OCI-LY7 (cell line): ENCODE measurements around the gene DIP2C. TPM values are rescaled to one million over a fixed set of nuclear protein-coding genes. Genes with fewer than 3 reads are reported as not detected.

ENCODE experiments used
- BruUV-seq: library from RNA; stranded (reverse); fragments of 400-500 nt; replicated peaks from 2 replicates; lab custom pipeline; 2021; lab: Mats Ljungman, UMichigan
- CTCF ChIA-PET: fragments of 300-600 bp; sonication (Branson Sonifier 250); formaldehyde crosslinking; loops from one replicate; lab custom pipeline; 2022; ENCODE audit warnings: antibody characterized with exemption; ENCODE audit not compliant: unreplicated experiment; lab: Charles Lee
- POLR2A ChIA-PET: fragments of 300-600 bp; sonication (Branson Sonifier 250); formaldehyde crosslinking; loops from one replicate; lab custom pipeline; 2022; ENCODE audit warnings: antibody characterized with exemption; lab: Charles Lee
- DNase-seq: peaks from one replicate; pipeline ENCODE4 v3.0.0-alpha.2; 2015; ENCODE audit warnings: low spot score
- H2AFZ ChIP-seq: fragments of 200-600 bp; sonication (generic), shearing (Covaris generic); 2 replicates; pipeline ENCODE4 v1.6.1; 2014; ENCODE audit warnings: mild to moderate bottlenecking, antibody characterized with exemption, low read length, moderate library complexity
- H3K27ac ChIP-seq: fragments of 200-600 bp; sonication (generic); 2 replicates; pipeline ENCODE4 v1.5.1; 2014; ENCODE audit warnings: mixed run types, low read depth, mild to moderate bottlenecking, moderate library complexity, low read length, inconsistent platforms; ENCODE audit not compliant: poor library complexity, severe bottlenecking
- H3K36me3 ChIP-seq: fragments of 200-600 bp; sonication (generic); 2 replicates; pipeline ENCODE4 v1.6.1; 2014; ENCODE audit warnings: mild to moderate bottlenecking, antibody characterized with exemption, low read length, moderate library complexity, mixed read lengths; ENCODE audit not compliant: insufficient read depth
- H3K4me1 ChIP-seq: fragments of 200-600 bp; sonication (generic); 2 replicates; pipeline ENCODE4 v1.5.1; 2014; ENCODE audit warnings: mild to moderate bottlenecking, low read length; ENCODE audit not compliant: insufficient read depth, poor library complexity, severe bottlenecking
- H3K4me2 ChIP-seq: fragments of 200-600 bp; sonication (generic); 2 replicates; pipeline ENCODE4 v1.6.1; 2014; ENCODE audit warnings: mild to moderate bottlenecking, low read length
- H3K4me3 ChIP-seq: fragments of 200-600 bp; sonication (generic); 2 replicates; pipeline ENCODE4 v1.5.1; 2014; ENCODE audit warnings: mild to moderate bottlenecking, low read depth, low read length; ENCODE audit not compliant: poor library complexity, severe bottlenecking
- H3K79me2 ChIP-seq: fragments of 200-600 bp; sonication (generic); 2 replicates; pipeline ENCODE4 v1.6.1; 2016; ENCODE audit warnings: low read depth, mild to moderate bottlenecking, low read length, moderate library complexity, mixed read lengths; ENCODE audit not compliant: insufficient read depth
- H3K9me2 ChIP-seq: fragments of 200-600 bp; sonication (generic); 2 replicates; pipeline ENCODE4 v1.6.1; 2016; ENCODE audit warnings: mild to moderate bottlenecking, low read length, mixed read lengths; ENCODE audit not compliant: insufficient read depth
- H3K9me3 ChIP-seq: fragments of 200-600 bp; sonication (generic); 2 replicates; pipeline ENCODE4 v1.6.1; 2014; ENCODE audit warnings: mild to moderate bottlenecking, mixed run types, low read length, mixed read lengths
- H4K20me1 ChIP-seq: fragments of 200-600 bp; sonication (generic); 2 replicates; pipeline ENCODE4 v1.6.1; 2014; ENCODE audit warnings: mild to moderate bottlenecking, antibody characterized with exemption, low read length, moderate library complexity, mixed read lengths; ENCODE audit not compliant: insufficient read depth
- EZH2phosphoT487 ChIP-seq: fragments of 200-600 bp; sonication (generic); IDR thresholded peaks from 2 replicates; pipeline ENCODE4 v1.6.1; 2018; ENCODE audit warnings: low read depth, borderline replicate concordance, mild to moderate bottlenecking, mixed run types, antibody characterized with exemption, low read length, moderate library complexity, mixed read lengths
- intact Hi-C: fragments of 100-400 bp; cut with micrococcal nuclease; formaldehyde crosslinking; loops from one replicate; pipeline ENCODE4 v1.10.0; 2022; ENCODE audit not compliant: unreplicated experiment
- total RNA-seq, 2 experiments: library from RNA; depleted of rRNA in 1 of 2; stranded (reverse); fragments of >200 nt in 1 of 2; shearing (Covaris generic) in 1 of 2; gene quantifications; 2 replicates each; pipeline ENCODE4 v1.2.3, GENCODE V29; 2014 to 2022
- TF ChIP-seq, protein P1 (sequence below): fragments of 200-600 bp; sonication (generic); conservative IDR thresholded peaks from 2 replicates; pipeline ENCODE4 v1.5.1; 2014; ENCODE audit warnings: mild to moderate bottlenecking, antibody characterized with exemption, low read length, moderate library complexity, mixed read lengths

The DIP2C gene
- total RNA-seq, 2 experiments from 2014 or later: 10.9 to 29.5 TPM

DNA sequence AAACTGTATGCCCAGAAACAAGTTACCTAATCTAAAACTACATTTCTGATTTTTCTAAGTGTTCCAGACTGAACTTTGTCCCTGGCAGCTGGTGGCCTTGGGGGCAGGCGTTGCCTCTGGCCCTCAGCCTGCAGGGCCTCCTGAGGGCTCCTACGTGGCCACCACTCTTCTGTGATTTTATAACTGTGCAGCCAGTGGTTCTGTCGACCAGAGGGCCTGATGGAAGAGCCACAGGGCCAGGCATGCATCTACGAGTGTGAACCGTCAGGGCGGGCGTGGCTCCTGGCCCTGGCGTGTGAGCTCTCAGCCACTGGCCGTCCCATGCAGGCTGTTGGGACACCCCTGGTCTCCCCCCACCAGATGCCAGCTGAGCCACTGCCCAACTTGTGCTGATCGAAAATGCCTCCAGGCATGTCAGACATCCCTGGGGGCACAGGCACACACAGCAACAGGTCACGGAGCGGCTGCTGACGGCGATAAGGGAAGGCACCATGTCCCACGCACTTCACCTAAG is 380.8 kb downstream of the DIP2C start:
- H3K9me2 ChIP-seq: no peaks in the 10 kb centered on the region
- ChIA-PET CTCF (interaction anchor here (1.3 kb wide), 1 partner anchor 8 kb away, joined by 5 read pairs; no protein-coding TSS in a partner anchor), POLR2A (interaction anchor here (0.6 to 2.6 kb wide), 2 partner anchors 9 to 136 kb away, joined by 3 to 15 read pairs; no protein-coding TSS in a partner anchor)
- no peak overlapping the region for H3K4me3 ChIP-seq
- H3K9me3 ChIP-seq: no peaks in the 10 kb centered on the region
- H4K20me1 ChIP-seq: no peaks in the 10 kb centered on the region
- H3K27ac ChIP-seq: peak overlapping the region; percentile 96
- H3K36me3 ChIP-seq: peaks cover 20% of the 10 kb centered on the region; the same call in 1 of the 2 replicates
- BruUV-seq: no TSS peak
- intact Hi-C loops: no loop called here
- TF ChIP-seq EZH2phosphoT487: no peak
- TF ChIP-seq, protein P1, sequence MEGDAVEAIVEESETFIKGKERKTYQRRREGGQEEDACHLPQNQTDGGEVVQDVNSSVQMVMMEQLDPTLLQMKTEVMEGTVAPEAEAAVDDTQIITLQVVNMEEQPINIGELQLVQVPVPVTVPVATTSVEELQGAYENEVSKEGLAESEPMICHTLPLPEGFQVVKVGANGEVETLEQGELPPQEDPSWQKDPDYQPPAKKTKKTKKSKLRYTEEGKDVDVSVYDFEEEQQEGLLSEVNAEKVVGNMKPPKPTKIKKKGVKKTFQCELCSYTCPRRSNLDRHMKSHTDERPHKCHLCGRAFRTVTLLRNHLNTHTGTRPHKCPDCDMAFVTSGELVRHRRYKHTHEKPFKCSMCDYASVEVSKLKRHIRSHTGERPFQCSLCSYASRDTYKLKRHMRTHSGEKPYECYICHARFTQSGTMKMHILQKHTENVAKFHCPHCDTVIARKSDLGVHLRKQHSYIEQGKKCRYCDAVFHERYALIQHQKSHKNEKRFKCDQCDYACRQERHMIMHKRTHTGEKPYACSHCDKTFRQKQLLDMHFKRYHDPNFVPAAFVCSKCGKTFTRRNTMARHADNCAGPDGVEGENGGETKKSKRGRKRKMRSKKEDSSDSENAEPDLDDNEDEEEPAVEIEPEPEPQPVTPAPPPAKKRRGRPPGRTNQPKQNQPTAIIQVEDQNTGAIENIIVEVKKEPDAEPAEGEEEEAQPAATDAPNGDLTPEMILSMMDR: no peak
- no peak overlapping the region for H2AFZ ChIP-seq
- H3K4me1 ChIP-seq: peaks cover 98% of the 10 kb centered on the region
- no peak for DNase-seq
- H3K4me2 ChIP-seq: peak overlapping the region; percentile 77
- H3K79me2 ChIP-seq: no peaks in the 10 kb centered on the region

DNA sequence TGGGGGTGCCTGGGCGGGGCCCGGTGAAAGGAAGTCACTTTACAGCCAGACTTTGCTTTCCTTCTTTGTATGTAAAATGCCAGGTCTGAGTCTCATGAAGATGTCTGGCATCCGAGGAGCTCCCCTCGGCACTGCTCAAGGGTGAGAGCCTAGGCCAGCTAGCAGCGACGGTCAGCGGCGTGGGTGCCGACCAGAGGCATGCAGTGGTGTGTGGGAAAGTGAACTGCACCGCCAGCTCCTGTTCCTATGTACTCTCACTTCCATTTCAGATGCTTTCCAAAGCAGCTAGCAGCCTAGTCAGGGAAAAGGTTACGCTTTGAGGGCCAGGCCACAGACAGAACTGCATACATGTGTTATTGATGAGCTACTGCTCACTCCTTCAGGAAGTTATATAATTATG is 381.4 kb downstream of the DIP2C start:
- H3K4me1 ChIP-seq: peaks cover 94% of the 10 kb centered on the region
- H4K20me1 ChIP-seq: no peaks in the 10 kb centered on the region
- no peaks in the 10 kb centered on the region for H3K79me2 ChIP-seq
- ChIA-PET POLR2A (interaction anchor here (0.6 to 2.6 kb wide), 3 partner anchors 9 to 135 kb away, joined by 3 to 15 read pairs (median 5); no protein-coding TSS in a partner anchor), CTCF (interaction anchor here (1.3 kb wide), 1 partner anchor 9 kb away, joined by 5 read pairs; no protein-coding TSS in a partner anchor)
- intact Hi-C loops: no loop called here
- no peak overlapping the region for H2AFZ ChIP-seq
- no peaks in the 10 kb centered on the region for H3K9me2 ChIP-seq
- no TSS peak for BruUV-seq
- peak overlapping the region; percentile 58 for H3K4me3 ChIP-seq
- TF ChIP-seq, protein P1: no peak
- no peak for TF ChIP-seq EZH2phosphoT487
- peak overlapping the region; percentile 96 for H3K27ac ChIP-seq
- DNase-seq: no peak
- peak overlapping the region; percentile 77 for H3K4me2 ChIP-seq
- peaks cover 20% of the 10 kb centered on the region; the same call in 1 of the 2 replicates for H3K36me3 ChIP-seq
- no peaks in the 10 kb centered on the region for H3K9me3 ChIP-seq

DNA sequence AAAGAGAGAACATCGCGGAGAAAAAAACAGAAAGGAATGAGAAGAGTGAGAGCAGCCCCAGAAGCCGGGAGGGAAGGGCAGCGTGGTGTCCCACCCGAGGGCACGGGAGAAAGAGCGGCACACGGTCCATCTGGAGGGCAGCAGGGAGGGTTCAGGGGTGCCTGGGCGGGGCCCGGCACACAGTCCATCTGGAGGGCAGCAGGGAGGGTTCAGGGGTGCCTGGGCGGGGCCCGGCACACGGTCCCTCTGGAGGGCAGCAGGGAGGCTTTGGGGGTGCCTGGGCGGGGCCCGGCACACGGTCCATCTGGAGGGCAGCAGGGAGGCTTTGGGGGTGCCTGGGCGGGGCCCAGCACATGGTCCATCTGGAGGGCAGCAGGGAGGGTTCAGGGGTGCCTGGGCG is 381.8 kb downstream of the DIP2C start:
- ChIA-PET POLR2A (interaction anchor here (1.1 to 2.7 kb wide), 5 partner anchors 8 to 58 kb away, joined by 3 to 15 read pairs (median 7); no protein-coding TSS in a partner anchor), CTCF (no interaction called here)
- BruUV-seq: no TSS peak
- no peak for DNase-seq
- Histone ChIP-seq H4K20me1 (no peaks in the 10 kb centered on the region), H3K36me3 (peaks cover 23% of the 10 kb centered on the region; the same call in 1 of the 2 replicates), H3K27ac (peak overlapping the region; percentile 96), H3K79me2 (no peaks in the 10 kb centered on the region), H3K4me1 (peaks cover 94% of the 10 kb centered on the region), H3K4me2 (peak overlapping the region; percentile 77), H3K4me3 (peak overlapping the region; percentile 58), H3K9me2 (no peaks in the 10 kb centered on the region), H3K9me3 (no peaks in the 10 kb centered on the region), H2AFZ (no peak overlapping the region)
- intact Hi-C loops: loop anchor here (1.0 to 2.0 kb wide), 2 partner anchors 18 to 207 kb away; no protein-coding TSS in a partner anchor
- TF ChIP-seq EZH2phosphoT487: no peak
- TF ChIP-seq, protein P1: no peak
